ENCODE data around the gene AQP2.
A peak's percentile ranks its signal among the peaks of the same experiment; 100 is the strongest.

The AQP2 gene

DNA sequence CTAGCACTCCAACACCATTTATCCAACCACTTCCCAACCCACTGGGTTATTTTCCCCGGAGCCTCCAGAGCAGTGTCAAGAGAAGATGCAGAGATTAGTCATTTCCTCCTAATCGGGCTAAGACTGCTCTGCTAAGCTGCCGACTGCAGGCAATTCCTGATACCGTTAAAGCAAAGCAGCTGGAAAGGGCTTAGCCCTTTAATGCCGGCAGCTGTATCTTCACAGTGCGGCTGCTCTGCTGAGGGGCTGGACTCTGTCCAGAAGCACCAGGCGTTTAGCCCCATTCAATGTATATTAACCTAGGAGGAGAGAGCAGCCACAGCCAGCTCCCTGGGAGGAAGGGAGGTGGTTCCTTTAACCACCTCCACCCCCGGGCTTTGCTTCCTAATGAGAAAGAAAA lies 33.4 kb downstream of the AQP2 start (continued):
- TF ChIP-seq, protein P1, sequence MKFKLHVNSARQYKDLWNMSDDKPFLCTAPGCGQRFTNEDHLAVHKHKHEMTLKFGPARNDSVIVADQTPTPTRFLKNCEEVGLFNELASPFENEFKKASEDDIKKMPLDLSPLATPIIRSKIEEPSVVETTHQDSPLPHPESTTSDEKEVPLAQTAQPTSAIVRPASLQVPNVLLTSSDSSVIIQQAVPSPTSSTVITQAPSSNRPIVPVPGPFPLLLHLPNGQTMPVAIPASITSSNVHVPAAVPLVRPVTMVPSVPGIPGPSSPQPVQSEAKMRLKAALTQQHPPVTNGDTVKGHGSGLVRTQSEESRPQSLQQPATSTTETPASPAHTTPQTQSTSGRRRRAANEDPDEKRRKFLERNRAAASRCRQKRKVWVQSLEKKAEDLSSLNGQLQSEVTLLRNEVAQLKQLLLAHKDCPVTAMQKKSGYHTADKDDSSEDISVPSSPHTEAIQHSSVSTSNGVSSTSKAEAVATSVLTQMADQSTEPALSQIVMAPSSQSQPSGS (tag by site-specific recombination; IDR thresholded peaks at IDR 0.05; ENCODE audit: low read depth): no peak
- TF ChIP-seq ZNF654 (tag by site-specific recombination; IDR thresholded peaks at IDR 0.05; ENCODE audit: low read depth): no peak
- TF ChIP-seq, protein P2, sequence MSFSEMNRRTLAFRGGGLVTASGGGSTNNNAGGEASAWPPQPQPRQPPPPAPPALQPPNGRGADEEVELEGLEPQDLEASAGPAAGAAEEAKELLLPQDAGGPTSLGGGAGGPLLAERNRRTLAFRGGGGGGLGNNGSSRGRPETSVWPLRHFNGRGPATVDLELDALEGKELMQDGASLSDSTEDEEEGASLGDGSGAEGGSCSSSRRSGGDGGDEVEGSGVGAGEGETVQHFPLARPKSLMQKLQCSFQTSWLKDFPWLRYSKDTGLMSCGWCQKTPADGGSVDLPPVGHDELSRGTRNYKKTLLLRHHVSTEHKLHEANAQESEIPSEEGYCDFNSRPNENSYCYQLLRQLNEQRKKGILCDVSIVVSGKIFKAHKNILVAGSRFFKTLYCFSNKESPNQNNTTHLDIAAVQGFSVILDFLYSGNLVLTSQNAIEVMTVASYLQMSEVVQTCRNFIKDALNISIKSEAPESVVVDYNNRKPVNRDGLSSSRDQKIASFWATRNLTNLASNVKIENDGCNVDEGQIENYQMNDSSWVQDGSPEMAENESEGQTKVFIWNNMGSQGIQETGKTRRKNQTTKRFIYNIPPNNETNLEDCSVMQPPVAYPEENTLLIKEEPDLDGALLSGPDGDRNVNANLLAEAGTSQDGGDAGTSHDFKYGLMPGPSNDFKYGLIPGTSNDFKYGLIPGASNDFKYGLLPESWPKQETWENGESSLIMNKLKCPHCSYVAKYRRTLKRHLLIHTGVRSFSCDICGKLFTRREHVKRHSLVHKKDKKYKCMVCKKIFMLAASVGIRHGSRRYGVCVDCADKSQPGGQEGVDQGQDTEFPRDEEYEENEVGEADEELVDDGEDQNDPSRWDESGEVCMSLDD (tag by site-specific recombination; IDR thresholded peaks at IDR 0.05): no peak
- TF ChIP-seq, protein P3, sequence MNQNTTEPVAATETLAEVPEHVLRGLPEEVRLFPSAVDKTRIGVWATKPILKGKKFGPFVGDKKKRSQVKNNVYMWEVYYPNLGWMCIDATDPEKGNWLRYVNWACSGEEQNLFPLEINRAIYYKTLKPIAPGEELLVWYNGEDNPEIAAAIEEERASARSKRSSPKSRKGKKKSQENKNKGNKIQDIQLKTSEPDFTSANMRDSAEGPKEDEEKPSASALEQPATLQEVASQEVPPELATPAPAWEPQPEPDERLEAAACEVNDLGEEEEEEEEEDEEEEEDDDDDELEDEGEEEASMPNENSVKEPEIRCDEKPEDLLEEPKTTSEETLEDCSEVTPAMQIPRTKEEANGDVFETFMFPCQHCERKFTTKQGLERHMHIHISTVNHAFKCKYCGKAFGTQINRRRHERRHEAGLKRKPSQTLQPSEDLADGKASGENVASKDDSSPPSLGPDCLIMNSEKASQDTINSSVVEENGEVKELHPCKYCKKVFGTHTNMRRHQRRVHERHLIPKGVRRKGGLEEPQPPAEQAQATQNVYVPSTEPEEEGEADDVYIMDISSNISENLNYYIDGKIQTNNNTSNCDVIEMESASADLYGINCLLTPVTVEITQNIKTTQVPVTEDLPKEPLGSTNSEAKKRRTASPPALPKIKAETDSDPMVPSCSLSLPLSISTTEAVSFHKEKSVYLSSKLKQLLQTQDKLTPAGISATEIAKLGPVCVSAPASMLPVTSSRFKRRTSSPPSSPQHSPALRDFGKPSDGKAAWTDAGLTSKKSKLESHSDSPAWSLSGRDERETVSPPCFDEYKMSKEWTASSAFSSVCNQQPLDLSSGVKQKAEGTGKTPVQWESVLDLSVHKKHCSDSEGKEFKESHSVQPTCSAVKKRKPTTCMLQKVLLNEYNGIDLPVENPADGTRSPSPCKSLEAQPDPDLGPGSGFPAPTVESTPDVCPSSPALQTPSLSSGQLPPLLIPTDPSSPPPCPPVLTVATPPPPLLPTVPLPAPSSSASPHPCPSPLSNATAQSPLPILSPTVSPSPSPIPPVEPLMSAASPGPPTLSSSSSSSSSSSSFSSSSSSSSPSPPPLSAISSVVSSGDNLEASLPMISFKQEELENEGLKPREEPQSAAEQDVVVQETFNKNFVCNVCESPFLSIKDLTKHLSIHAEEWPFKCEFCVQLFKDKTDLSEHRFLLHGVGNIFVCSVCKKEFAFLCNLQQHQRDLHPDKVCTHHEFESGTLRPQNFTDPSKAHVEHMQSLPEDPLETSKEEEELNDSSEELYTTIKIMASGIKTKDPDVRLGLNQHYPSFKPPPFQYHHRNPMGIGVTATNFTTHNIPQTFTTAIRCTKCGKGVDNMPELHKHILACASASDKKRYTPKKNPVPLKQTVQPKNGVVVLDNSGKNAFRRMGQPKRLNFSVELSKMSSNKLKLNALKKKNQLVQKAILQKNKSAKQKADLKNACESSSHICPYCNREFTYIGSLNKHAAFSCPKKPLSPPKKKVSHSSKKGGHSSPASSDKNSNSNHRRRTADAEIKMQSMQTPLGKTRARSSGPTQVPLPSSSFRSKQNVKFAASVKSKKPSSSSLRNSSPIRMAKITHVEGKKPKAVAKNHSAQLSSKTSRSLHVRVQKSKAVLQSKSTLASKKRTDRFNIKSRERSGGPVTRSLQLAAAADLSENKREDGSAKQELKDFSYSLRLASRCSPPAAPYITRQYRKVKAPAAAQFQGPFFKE (tag by site-specific recombination; IDR thresholded peaks at IDR 0.05; ENCODE audit: borderline replicate concordance): no peak
- no peak for TF ChIP-seq GLIS2 (tag by site-specific recombination; IDR thresholded peaks at IDR 0.05)
- TF ChIP-seq ZNF707 (tag by site-specific recombination; IDR thresholded peaks at IDR 0.05): no peak
- no peak for TF ChIP-seq ZNF621 (tag by site-specific recombination; IDR thresholded peaks at IDR 0.05)
- no peak for TF ChIP-seq ZNF768 (tag by site-specific recombination; IDR thresholded peaks at IDR 0.05)
- no peak for TF ChIP-seq ZNF133 (tag by site-specific recombination; IDR thresholded peaks at IDR 0.05)
- no peak for TF ChIP-seq OSR2 (tag by site-specific recombination; IDR thresholded peaks at IDR 0.05)
- TF ChIP-seq, protein P4, sequence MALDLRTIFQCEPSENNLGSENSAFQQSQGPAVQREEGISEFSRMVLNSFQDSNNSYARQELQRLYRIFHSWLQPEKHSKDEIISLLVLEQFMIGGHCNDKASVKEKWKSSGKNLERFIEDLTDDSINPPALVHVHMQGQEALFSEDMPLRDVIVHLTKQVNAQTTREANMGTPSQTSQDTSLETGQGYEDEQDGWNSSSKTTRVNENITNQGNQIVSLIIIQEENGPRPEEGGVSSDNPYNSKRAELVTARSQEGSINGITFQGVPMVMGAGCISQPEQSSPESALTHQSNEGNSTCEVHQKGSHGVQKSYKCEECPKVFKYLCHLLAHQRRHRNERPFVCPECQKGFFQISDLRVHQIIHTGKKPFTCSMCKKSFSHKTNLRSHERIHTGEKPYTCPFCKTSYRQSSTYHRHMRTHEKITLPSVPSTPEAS (tag by site-specific recombination; IDR thresholded peaks at IDR 0.05): no peak
- TF ChIP-seq FEZF1 (tag by site-specific recombination; IDR thresholded peaks at IDR 0.05): peak; percentile 74
- TF ChIP-seq, protein P5, sequence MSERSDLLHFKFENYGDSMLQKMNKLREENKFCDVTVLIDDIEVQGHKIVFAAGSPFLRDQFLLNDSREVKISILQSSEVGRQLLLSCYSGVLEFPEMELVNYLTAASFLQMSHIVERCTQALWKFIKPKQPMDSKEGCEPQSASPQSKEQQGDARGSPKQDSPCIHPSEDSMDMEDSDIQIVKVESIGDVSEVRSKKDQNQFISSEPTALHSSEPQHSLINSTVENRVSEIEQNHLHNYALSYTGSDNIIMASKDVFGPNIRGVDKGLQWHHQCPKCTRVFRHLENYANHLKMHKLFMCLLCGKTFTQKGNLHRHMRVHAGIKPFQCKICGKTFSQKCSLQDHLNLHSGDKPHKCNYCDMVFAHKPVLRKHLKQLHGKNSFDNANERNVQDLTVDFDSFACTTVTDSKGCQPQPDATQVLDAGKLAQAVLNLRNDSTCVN (tag by site-specific recombination; optimal IDR thresholded peaks at IDR 0.05): no peak
- TF ChIP-seq GLI4 (tag by site-specific recombination; IDR thresholded peaks at IDR 0.05): no peak
- TF ChIP-seq ZNF350 (tag by site-specific recombination; IDR thresholded peaks at IDR 0.05): no peak
- peak; percentile 62 for TF ChIP-seq ZBTB20 (tag by site-specific recombination; IDR thresholded peaks at IDR 0.05)
- TF ChIP-seq ZXDB (tag by site-specific recombination; IDR thresholded peaks at IDR 0.05): no peak
- TF ChIP-seq ZNF521 (tag by site-specific recombination; IDR thresholded peaks at IDR 0.05): no peak
- TF ChIP-seq ZNF404 (tag by site-specific recombination; IDR thresholded peaks at IDR 0.05): no peak
- TF ChIP-seq ZNF660 (tag by site-specific recombination; IDR thresholded peaks at IDR 0.05): 0 out of 2 replicates have a peak, but pooled peaks have one; percentile 29
- TF ChIP-seq, protein P6, sequence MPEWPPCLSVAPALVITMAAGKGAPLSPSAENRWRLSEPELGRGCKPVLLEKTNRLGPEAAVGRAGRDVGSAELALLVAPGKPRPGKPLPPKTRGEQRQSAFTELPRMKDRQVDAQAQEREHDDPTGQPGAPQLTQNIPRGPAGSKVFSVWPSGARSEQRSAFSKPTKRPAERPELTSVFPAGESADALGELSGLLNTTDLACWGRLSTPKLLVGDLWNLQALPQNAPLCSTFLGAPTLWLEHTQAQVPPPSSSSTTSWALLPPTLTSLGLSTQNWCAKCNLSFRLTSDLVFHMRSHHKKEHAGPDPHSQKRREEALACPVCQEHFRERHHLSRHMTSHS (tag by site-specific recombination; IDR thresholded peaks at IDR 0.05): no peak
- TF ChIP-seq ZBTB8A (tag by site-specific recombination; IDR thresholded peaks at IDR 0.05): no peak
- TF ChIP-seq ZNF132 (tag by site-specific recombination; IDR thresholded peaks at IDR 0.05; ENCODE audit: borderline replicate concordance): no peak
- no peak for TF ChIP-seq MYNN (tag by site-specific recombination; IDR thresholded peaks at IDR 0.05; ENCODE audit: borderline replicate concordance)
